Testis (tissue), 2 donors: ENCODE data around the gene TRANK1.

Experiments
- POLR2A ChIP-seq: fragments of 450-650 bp; IDR thresholded peaks from one replicate; pipeline ENCODE4 v1.6.1; 2017; ENCODE audit warnings: antibody characterized with exemption, mild to moderate bottlenecking, moderate library complexity
- TF ChIP-seq, protein P1 (sequence below), 3 experiments: fragments of 450-650 bp in 2 of 3; fragments of 200-600 bp in 1 of 3; sonication (generic) in 1 of 3; IDR thresholded peaks; one replicate each; pipeline ENCODE4 v1.5.1; 2016 to 2019; ENCODE audit warnings: antibody characterized with exemption in 3 of 3, mild to moderate bottlenecking in 2 of 3, moderate library complexity in 1 of 3

DNA sequence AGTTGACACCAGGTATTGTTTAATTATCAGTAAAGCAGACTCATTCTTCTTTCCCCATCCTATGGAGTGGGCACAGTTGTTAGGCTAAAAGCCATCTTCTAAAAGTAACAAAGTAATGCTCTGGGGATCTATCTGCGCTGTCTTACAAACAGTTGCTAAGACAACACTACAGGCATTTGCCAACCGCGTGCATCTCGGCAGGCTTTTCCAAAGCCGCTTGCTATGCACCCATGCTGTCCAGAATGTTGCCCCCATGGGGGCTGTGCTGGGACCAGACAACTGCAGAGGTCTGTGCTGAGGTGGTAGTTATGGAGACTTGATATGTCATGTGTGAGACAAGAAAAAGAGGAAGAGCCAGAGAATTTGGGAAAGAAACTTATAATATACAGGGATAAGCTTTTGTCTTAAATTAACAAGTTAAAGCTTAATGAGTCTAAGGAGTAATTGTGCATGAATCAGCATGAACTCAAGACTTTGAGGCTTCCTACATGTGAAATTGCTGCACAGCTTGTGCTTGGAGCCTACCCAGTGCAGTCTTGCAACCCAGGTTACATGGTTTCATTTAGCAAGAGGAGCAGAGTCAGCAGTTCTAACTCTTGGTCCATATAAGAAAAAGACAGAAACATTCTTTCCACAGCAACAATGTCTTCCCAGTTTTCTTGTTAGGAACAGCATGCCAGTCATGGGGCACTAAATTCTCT, 141.6 kb downstream of the TRANK1 start:
- TF ChIP-seq, protein P1, sequence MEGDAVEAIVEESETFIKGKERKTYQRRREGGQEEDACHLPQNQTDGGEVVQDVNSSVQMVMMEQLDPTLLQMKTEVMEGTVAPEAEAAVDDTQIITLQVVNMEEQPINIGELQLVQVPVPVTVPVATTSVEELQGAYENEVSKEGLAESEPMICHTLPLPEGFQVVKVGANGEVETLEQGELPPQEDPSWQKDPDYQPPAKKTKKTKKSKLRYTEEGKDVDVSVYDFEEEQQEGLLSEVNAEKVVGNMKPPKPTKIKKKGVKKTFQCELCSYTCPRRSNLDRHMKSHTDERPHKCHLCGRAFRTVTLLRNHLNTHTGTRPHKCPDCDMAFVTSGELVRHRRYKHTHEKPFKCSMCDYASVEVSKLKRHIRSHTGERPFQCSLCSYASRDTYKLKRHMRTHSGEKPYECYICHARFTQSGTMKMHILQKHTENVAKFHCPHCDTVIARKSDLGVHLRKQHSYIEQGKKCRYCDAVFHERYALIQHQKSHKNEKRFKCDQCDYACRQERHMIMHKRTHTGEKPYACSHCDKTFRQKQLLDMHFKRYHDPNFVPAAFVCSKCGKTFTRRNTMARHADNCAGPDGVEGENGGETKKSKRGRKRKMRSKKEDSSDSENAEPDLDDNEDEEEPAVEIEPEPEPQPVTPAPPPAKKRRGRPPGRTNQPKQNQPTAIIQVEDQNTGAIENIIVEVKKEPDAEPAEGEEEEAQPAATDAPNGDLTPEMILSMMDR (IDR thresholded peaks at IDR 0.05), result no peak
- no peak for TF ChIP-seq POLR2A
